ENCODE data around the gene VKORC1L1.
"Not testable (repeated sequence)": the region's sequence is repeated elsewhere in the genome, so short reads cannot be mapped to it uniquely, and the experiment has no call there.

VKORC1L1 gene

GRCh38 chr7:65925040-65925439 lies 52.2 kb downstream of the VKORC1L1 start:
- no peak for DNase-seq
- in situ Hi-C loops (cut with MboI; ENCODE audit: low pct_unique_long_range_greater_than_20kb, low sequenced_read_pairs) = no loop called here

GRCh38 chr7:65926588-65926987 lies 53.7 kb downstream of the VKORC1L1 start:
- in situ Hi-C loops (cut with MboI; ENCODE audit: low pct_unique_long_range_greater_than_20kb, low sequenced_read_pairs) = no loop called here
- DNase-seq = no peak

GRCh38 chr7:65927489-65928448 lies 54.9 kb downstream of the VKORC1L1 start:
- in situ Hi-C loops (cut with MboI; ENCODE audit: low pct_unique_long_range_greater_than_20kb, low sequenced_read_pairs) = no loop called here
- peak; percentile 16 for DNase-seq

- no peak for DNase-seq
- in situ Hi-C loops (cut with MboI; ENCODE audit: low pct_unique_long_range_greater_than_20kb, low sequenced_read_pairs) = no loop called here
Observed at GRCh38 chr7:65931685-65932084, 58.8 kb downstream of the VKORC1L1 start.

GRCh38 chr7:65937296-65937695 lies 64.4 kb downstream of the VKORC1L1 start:
- in situ Hi-C loops (cut with MboI; ENCODE audit: low pct_unique_long_range_greater_than_20kb, low sequenced_read_pairs) = no loop called here
- DNase-seq = no peak

GRCh38 chr7:65938336-65938895 lies 65.5 kb downstream of the VKORC1L1 start:
- DNase-seq = no peak
- in situ Hi-C loops (cut with MboI; ENCODE audit: low pct_unique_long_range_greater_than_20kb, low sequenced_read_pairs) = no loop called here

- in situ Hi-C loops (cut with MboI; ENCODE audit: low pct_unique_long_range_greater_than_20kb, low sequenced_read_pairs); DNase-seq: not testable (repeated sequence)
Observed at GRCh38 chr7:65945787-65946186, 72.9 kb downstream of the VKORC1L1 start.

- in situ Hi-C loops (cut with MboI; ENCODE audit: low pct_unique_long_range_greater_than_20kb, low sequenced_read_pairs) = no loop called here
- no peak for DNase-seq
Observed at GRCh38 chr7:65946904-65947303, 74.0 kb downstream of the VKORC1L1 start.

GRCh38 chr7:65951837-65952578 lies 79.1 kb downstream of the VKORC1L1 start:
- DNase-seq = no peak
- in situ Hi-C loops (cut with MboI; ENCODE audit: low pct_unique_long_range_greater_than_20kb, low sequenced_read_pairs) = no loop called here

GRCh38 chr7:65953001-65953720 lies 80.3 kb downstream of the VKORC1L1 start:
- no peak for DNase-seq
- in situ Hi-C loops (cut with MboI; ENCODE audit: low pct_unique_long_range_greater_than_20kb, low sequenced_read_pairs) = no loop called here

GRCh38 chr7:65953890-65954450 lies 81.1 kb downstream of the VKORC1L1 start:
- in situ Hi-C loops (cut with MboI; ENCODE audit: low pct_unique_long_range_greater_than_20kb, low sequenced_read_pairs) = no loop called here
- no peak for DNase-seq

GRCh38 chr7:65955718-65956117 lies 82.8 kb downstream of the VKORC1L1 start:
- in situ Hi-C loops (cut with MboI; ENCODE audit: low pct_unique_long_range_greater_than_20kb, low sequenced_read_pairs) = no loop called here
- no peak for DNase-seq

- in situ Hi-C loops (cut with MboI; ENCODE audit: low pct_unique_long_range_greater_than_20kb, low sequenced_read_pairs) = no loop called here
- DNase-seq = no peak
Observed at GRCh38 chr7:65960351-65961074, 87.6 kb downstream of the VKORC1L1 start.

GRCh38 chr7:65962033-65962432 lies 89.2 kb downstream of the VKORC1L1 start:
- DNase-seq = no peak

GRCh38 chr7:65964671-65965070 lies 91.8 kb downstream of the VKORC1L1 start:
- DNase-seq; in situ Hi-C loops (cut with MboI; ENCODE audit: low pct_unique_long_range_greater_than_20kb, low sequenced_read_pairs): not testable (repeated sequence)

More at GRCh38 chr7:65962033-65962432, 89.2 kb downstream of the VKORC1L1 start:
- in situ Hi-C loops (cut with MboI; ENCODE audit: low pct_unique_long_range_greater_than_20kb, low sequenced_read_pairs) = no loop called here

- no peak for DNase-seq
- in situ Hi-C loops (cut with MboI; ENCODE audit: low pct_unique_long_range_greater_than_20kb, low sequenced_read_pairs) = no loop called here
Observed at GRCh38 chr7:65966146-65966545, 93.3 kb downstream of the VKORC1L1 start.

GRCh38 chr7:65967361-65968155 lies 94.7 kb downstream of the VKORC1L1 start:
- DNase-seq = no peak
- in situ Hi-C loops (cut with MboI; ENCODE audit: low pct_unique_long_range_greater_than_20kb, low sequenced_read_pairs) = no loop called here
